Measurements from ENCODE around the gene EPHA7. TPM values are rescaled to one million over a fixed set of nuclear protein-coding genes. Genes with fewer than 3 reads are reported as not detected.

The EPHA7 gene
- polyA plus RNA-seq, 1 of the 3 experiments (the other 2 are of a cell fraction): under 0.01 TPM

DNA sequence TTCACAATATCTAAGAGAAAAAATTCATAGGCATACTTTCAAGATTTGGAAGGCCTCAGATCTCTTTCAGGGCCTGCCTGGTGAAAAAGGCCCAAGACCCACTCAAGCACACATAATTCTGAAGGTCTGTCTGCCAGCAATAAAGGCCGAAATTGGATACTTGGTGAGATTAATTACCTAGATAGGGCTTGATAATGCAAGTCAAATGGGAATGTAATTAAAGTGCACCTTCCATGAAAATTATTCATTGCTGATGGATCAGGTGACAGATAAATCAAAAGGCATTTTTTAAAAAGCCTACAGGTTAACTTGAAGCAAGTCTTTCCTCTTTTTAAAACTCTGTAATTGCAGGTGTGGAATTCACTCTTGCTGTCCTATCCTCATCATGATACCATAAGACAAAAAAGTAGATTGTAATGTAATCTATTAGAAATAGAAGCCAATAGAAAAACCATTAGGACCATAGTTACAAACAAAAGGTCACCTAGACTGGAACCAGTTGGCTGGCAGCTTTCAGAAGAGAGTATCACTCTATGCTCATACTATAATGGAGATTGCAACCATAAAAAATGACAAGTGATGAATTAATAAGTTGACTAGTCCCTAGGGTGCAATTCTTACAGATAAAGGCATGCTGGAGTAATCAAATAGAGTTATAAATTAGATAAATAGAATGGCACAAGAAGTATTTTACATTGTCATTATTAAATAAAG lies 77.3 kb downstream of the EPHA7 start:
- H3K9ac ChIP-seq: no peak overlapping the region
- ChIA-PET POLR2A (no interaction called here), CTCF (no interaction called here)
- no peaks in the 10 kb centered on the region for H3K36me3 ChIP-seq (replicated peaks in 1 of 2; ENCODE audit: control insufficient read depth in 1 of 2, insufficient read depth in 2 of 2, low read length in 1 of 2)
- H3K4me2 ChIP-seq: no peak overlapping the region
- no peak overlapping the region for H3K27ac ChIP-seq (ENCODE audit: low read depth in 2 of 2, low read length in 1 of 2)
- DNase-seq: no peak
- no peaks in the 10 kb centered on the region for H3K9me2 ChIP-seq
- H3K4me1 ChIP-seq (ENCODE audit: control insufficient read depth in 1 of 2, insufficient read depth in 2 of 2, low read depth in 1 of 2, low read length in 1 of 2): no peaks in the 10 kb centered on the region
- no peak overlapping the region for H2AFZ ChIP-seq (ENCODE audit: low read depth)
- no peaks in the 10 kb centered on the region for H4K20me1 ChIP-seq (ENCODE audit: insufficient read depth)
- H3K27me3 ChIP-seq (ENCODE audit: insufficient read depth): no peaks in the 10 kb centered on the region
- WGBS (ENCODE audit: low lambda C conversion rate): 4% methylated on average over 1 of the region's 1 CpG
- TF ChIP-seq JUND (IDR thresholded peaks at IDR 0.05) (no peak), MEF2A (IDR thresholded peaks at IDR 0.05; ENCODE audit: borderline replicate concordance, low read depth) (no peak), RCOR1 (IDR thresholded peaks at IDR 0.05; ENCODE audit: low read length) (no peak), FOXJ3 (CRISPR knock-in tag; IDR thresholded peaks at IDR 0.05) (no peak), RAD21 (IDR thresholded peaks at IDR 0.05; ENCODE audit: low read length) (no peak), FOSL2 (IDR thresholded peaks at IDR 0.05; ENCODE audit: borderline replicate concordance, low read depth) (no peak), SIN3A (IDR thresholded peaks at IDR 0.05; ENCODE audit: borderline replicate concordance, low read depth, low read length) (no peak), NFIC (IDR thresholded peaks at IDR 0.05; ENCODE audit: borderline replicate concordance) (no peak)
- TF ChIP-seq, protein P1, sequence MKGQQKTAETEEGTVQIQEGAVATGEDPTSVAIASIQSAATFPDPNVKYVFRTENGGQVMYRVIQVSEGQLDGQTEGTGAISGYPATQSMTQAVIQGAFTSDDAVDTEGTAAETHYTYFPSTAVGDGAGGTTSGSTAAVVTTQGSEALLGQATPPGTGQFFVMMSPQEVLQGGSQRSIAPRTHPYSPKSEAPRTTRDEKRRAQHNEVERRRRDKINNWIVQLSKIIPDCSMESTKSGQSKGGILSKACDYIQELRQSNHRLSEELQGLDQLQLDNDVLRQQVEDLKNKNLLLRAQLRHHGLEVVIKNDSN (IDR thresholded peaks at IDR 0.05; ENCODE audit: borderline replicate concordance, low read depth): no peak
- TF ChIP-seq, protein P2, sequence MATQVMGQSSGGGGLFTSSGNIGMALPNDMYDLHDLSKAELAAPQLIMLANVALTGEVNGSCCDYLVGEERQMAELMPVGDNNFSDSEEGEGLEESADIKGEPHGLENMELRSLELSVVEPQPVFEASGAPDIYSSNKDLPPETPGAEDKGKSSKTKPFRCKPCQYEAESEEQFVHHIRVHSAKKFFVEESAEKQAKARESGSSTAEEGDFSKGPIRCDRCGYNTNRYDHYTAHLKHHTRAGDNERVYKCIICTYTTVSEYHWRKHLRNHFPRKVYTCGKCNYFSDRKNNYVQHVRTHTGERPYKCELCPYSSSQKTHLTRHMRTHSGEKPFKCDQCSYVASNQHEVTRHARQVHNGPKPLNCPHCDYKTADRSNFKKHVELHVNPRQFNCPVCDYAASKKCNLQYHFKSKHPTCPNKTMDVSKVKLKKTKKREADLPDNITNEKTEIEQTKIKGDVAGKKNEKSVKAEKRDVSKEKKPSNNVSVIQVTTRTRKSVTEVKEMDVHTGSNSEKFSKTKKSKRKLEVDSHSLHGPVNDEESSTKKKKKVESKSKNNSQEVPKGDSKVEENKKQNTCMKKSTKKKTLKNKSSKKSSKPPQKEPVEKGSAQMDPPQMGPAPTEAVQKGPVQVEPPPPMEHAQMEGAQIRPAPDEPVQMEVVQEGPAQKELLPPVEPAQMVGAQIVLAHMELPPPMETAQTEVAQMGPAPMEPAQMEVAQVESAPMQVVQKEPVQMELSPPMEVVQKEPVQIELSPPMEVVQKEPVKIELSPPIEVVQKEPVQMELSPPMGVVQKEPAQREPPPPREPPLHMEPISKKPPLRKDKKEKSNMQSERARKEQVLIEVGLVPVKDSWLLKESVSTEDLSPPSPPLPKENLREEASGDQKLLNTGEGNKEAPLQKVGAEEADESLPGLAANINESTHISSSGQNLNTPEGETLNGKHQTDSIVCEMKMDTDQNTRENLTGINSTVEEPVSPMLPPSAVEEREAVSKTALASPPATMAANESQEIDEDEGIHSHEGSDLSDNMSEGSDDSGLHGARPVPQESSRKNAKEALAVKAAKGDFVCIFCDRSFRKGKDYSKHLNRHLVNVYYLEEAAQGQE (IDR thresholded peaks at IDR 0.05; ENCODE audit: low read depth, low read length): no peak
- H3K9me3 ChIP-seq: no peaks in the 10 kb centered on the region
- no peak overlapping the region for H3K4me3 ChIP-seq (ENCODE audit: low read depth in 2 of 2, low read length in 1 of 2)
- H3F3A ChIP-seq (replicated peaks; ENCODE audit: insufficient read depth): no peaks in the 10 kb centered on the region
- H3K79me2 ChIP-seq (ENCODE audit: insufficient read depth): no peaks in the 10 kb centered on the region

DNA sequence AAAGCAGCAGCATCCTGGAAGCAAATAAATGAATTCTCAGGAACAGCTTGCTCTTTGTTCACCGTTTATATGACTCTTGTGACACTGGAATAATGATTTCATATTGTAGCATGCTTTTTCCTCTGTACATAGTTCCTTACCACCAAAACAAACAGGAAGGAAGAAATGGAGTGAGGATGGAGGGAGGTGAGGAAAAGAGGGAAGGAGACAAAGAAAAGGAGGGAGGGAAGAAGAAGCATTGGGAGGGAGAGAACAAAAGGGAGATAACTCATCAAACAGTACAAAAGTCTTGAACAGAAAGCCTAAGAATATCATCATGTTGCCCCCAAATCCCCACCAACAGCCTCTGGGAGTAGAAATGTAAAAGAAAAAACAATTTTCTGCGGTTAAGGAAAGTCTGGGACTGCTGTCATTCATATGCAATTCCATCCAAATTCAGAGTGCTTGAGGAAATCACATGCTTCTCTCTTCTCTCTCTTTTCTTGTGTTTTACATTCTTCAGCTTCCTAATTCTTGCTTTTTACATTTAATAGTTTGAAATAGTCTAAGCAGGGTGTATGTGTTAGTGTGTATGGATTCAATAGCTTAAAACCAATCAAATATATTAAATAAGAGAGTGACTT lies 81.5 kb downstream of the EPHA7 start:
- no peaks in the 10 kb centered on the region for H3F3A ChIP-seq (replicated peaks; ENCODE audit: insufficient read depth)
- no peaks in the 10 kb centered on the region for H3K27me3 ChIP-seq (ENCODE audit: insufficient read depth)
- H3K4me3 ChIP-seq (ENCODE audit: low read depth in 2 of 2, low read length in 1 of 2): no peak overlapping the region
- H3K4me2 ChIP-seq: no peak overlapping the region
- no peaks in the 10 kb centered on the region for H3K9me3 ChIP-seq
- WGBS (ENCODE audit: low lambda C conversion rate): 0% methylated on average over 2 of the region's 2 CpGs
- no peaks in the 10 kb centered on the region for H3K4me1 ChIP-seq (ENCODE audit: control insufficient read depth in 1 of 2, insufficient read depth in 2 of 2, low read depth in 1 of 2, low read length in 1 of 2)
- H3K9ac ChIP-seq: no peak overlapping the region
- H3K36me3 ChIP-seq (replicated peaks in 1 of 2; ENCODE audit: control insufficient read depth in 1 of 2, insufficient read depth in 2 of 2, low read length in 1 of 2): no peaks in the 10 kb centered on the region
- no peak overlapping the region for H2AFZ ChIP-seq (ENCODE audit: low read depth)
- no peaks in the 10 kb centered on the region for H4K20me1 ChIP-seq (ENCODE audit: insufficient read depth)
- ChIA-PET POLR2A (no interaction called here), CTCF (no interaction called here)
- TF ChIP-seq TEAD4 (IDR thresholded peaks at IDR 0.05; ENCODE audit: borderline replicate concordance, insufficient read depth): no peak
- H3K9me2 ChIP-seq: no peaks in the 10 kb centered on the region
- H3K27ac ChIP-seq (ENCODE audit: low read depth in 2 of 2, low read length in 1 of 2): no peak overlapping the region
- no peaks in the 10 kb centered on the region for H3K79me2 ChIP-seq (ENCODE audit: insufficient read depth)
- no peak for DNase-seq

Data from SK-N-SH (cell line).